Islet precursor cell (in vitro differentiated cells): ENCODE data around the gene SMIM34.

Experiments used
- DNase-seq: peaks from one replicate; pipeline ENCODE4 v3.0.0-alpha.2; 2018

The SMIM34 gene

DNA sequence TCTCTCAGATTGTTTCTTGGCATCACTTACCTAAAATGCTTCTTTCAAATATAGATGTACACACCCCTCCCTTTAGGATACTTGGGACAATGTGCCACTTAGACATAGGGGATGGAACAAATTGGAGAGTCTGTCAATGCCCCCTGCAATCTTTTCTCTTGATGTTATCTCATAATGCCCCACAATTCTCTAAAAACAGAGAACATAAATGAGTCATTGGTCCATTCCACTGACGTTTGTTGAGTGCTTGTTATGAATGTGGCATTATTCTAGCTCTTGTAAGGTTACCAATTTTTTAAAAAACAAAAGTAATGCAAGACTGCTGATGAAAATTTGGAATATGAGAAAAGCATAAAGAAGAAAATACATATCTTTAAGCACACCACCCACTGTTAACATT is 54.0 kb downstream of the SMIM34 start:
- no peak for DNase-seq
